Activated CD4-positive, CD25-positive, alpha-beta regulatory T cell treated with anti-CD3 and anti-CD28 coated beads, Interleukin-2, amount 50 U/mL, for 16 hours (primary cell): ENCODE results near the gene RAPGEF2.
"Not testable (repeated sequence)": the region's sequence is repeated elsewhere in the genome, so short reads cannot be mapped to it uniquely, and the experiment has no call there.

Experiments used
- DNase-seq: peaks from one replicate; pipeline ENCODE4 v3.0.0-alpha.2; 2020; ENCODE audit warnings: low read depth, low spot score

RAPGEF2 gene

DNA sequence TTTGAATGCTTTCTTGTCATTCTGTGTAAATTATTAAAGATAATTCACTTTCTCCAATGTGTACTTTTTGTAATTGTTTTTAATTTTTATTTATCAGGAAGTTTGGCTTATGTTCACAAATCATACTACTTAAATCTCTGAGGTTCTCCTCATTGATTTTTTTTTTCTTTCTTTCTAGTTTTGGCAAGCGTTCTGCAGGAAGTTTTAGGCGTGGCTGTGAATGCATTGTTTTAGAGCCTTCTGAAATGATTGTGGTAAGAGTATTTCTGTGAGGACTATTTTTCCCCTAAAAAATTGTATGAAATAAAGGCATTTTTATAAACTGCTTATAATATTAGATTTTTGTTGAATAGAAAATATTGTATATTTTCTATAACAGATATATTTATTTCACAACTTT, 135.8 kb downstream of the RAPGEF2 start:
- DNase-seq: no peak

DNA sequence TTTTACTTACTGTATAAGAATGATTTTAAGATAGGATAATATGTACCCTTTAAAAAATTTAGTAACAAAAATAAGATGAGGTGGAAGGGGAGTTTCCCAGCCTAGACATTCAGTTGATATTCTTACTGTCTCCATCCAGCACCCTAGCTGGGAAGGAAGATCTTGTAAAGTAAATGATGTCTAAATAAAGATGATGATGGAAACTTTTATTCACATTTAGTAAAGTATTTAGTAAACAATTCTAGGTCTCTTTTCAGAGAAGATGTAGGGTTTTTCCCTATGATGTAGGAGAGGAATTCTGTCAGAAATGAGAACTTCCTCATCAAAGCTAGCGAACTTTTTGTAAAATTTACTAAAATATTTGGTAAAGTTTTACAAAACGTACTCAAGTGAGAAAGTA, 136.8 kb downstream of the RAPGEF2 start:
- no peak for DNase-seq

DNA sequence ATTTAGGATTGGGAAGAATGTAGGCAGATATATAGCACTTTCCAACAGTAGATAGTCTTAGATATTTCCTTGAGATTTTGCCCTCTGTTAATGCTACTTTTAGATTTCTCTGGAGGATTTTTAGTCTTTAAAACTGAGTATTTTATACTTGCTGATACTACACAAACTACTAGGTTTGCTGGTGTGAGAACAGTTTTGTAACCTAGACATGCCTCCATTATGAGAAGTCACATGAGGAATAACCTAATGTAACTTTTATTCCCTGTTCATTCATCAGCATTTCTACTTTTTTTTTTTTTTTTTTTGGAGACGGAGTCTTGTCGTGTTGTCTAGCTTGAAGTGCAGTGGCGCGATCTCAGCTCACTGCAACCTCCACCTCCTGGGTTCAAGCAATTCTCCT, 137.2 kb downstream of the RAPGEF2 start:
- DNase-seq: no peak

DNA sequence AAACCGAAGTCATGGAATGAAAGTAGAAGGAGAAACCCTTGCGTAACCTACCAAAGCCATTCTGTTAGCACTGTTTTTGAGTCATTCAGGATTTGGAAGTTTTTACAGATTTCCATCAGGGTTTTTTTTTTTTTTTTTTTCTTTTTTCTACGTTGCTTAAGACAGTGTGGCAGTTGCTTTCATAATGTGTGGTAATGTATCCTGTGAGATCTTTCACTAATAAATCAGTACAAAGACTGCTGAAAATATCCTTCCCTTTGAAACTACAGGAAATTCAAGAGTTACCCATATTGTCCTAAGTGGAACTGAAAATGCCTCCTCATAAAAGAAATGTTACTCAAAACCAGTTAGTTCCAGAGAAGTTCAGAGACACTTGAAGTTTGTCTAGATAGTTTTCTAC, 137.8 kb downstream of the RAPGEF2 start:
- no peak for DNase-seq

DNA sequence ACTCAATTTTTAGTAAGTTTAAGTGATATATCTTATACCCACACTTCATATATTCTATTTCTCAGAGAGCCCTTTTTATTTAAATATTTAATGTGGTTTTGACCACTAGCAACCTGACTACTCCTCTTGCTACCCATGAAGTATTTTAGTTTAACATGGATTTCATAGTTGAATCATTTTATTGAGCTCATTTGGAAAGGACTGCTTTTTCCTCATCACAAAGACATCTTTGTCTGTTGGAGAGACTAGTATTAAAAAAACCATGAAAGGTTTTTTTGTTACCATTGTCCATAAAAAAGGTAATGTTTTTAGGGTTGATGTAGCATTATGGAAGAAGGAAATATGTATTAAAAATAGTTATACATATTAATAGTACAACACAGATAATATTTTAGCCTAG, 139.5 kb downstream of the RAPGEF2 start:
- DNase-seq: no peak

DNA sequence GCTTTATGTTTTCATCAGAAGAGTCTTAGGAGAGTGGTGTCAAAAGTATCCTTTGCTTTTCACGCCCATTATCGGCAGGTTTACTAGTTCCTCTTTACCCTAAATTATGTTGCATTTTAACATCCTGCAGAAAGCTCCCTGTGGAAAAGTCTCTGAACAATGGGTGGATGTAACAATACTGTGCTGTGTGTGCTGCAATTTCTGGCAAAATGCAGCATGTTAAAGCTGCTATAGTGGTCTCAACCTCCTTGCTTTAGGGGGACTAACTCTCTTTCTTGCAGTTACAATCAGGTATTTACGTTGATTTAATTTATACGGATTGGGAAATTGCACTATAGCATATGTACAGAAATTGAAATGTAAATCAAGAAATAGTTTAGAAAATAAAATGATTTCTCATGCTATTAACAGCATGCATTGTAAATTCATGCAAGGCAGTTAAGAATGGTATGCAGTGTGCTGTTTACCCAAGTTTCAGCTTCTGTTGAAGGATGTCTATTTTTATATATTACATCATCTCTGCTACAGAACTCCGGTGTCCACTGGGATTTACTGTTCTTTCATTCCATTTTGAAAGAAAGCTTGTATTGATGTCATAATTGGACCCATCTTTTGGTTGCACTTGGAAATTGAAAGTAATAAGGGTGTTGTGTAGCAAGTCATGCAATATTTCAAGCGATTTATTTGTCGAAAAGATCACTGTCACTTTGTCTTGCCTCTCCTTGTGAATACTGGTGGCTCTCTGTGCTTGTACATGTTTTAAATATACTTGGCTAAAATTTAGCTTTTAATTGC, 145.7 kb downstream of the RAPGEF2 start:
- DNase-seq: no peak

DNA sequence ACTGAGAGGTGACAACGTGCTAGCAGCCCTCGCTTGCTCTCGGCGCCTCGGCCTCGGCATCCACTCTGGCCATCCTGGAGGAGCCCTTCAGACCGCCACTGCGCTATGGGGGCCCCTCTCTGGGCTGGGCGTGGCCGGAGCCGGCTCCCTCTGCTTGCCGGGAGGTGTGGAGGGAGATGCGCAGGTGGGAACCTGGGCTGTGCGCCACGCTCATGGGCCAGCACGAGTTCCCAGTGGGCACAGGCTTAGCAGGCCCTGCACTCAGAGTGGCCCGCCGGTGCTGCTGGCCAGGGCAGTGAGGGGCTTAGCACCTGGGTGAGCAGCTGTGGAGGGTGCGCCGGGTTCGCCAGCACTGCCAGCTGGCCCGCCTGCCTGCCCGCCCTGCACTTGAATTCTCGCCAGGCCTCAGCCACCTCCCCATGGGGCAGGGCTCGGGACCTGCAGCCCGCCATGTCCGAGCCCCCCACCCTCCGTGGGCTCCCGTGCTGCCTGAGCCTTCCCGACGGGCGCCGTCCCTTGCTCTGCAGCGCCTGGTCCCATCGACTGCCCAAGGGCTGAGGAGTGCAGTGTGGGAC, 148.0 kb downstream of the RAPGEF2 start:
- no peak for DNase-seq

DNA sequence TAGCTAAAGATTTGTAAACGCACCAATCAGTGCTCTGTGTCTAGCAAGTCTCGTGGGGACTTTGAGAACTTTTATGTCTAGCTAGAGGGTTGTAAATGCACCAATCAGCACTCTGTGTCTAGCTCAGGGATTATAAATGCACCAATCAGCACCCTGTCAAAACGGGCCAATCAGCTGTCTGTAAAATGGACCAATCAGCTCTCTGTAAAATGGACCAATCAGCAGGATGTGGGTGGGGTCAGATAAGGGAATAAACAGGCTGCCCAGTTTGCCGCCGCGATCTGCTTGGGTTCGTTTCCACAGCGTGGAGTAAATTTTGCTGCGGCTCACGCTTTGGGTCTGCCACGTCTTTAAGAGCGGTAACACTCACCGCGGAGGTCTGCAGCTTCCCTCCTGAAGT, 148.7 kb downstream of the RAPGEF2 start:
- not testable (repeated sequence) for DNase-seq

DNA sequence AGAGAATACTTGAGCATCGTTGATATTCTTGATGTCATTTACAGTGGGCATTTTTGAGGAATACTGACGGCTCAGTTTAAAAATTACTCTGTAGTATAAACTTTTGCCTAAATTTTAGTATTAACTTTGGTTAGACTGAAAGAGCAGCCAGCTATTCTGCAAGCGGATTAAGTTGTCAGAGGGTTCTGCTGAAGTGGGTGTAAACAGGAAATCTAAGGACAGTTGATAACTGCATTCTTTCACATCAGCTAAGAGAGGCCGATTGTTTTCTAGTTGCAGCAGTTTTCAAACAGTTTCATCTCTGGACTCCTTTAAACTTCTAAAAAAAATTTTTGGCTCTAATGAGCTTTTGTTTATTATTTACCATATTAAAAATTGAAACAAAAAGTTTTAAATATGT, 149.6 kb downstream of the RAPGEF2 start:
- DNase-seq: no peak

DNA sequence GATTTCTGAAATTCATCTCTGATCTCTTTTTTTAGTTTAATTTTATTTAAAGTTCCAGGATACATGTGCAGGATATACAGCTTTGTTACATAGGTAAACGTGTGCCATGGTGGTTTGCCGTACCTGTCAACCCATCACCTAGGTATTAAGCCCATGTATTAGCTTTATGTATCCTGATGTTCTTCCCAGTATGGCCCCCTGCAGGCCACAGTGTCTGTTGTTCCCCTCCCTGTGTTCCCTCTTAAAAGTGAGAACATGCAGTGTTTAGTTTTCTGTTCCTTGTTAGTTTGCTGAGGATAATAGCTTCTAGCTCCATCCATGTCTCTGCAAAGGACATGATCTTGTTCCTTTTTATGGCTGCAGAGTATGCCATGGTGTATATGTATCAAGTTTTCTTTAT, 153.2 kb downstream of the RAPGEF2 start:
- no peak for DNase-seq

DNA sequence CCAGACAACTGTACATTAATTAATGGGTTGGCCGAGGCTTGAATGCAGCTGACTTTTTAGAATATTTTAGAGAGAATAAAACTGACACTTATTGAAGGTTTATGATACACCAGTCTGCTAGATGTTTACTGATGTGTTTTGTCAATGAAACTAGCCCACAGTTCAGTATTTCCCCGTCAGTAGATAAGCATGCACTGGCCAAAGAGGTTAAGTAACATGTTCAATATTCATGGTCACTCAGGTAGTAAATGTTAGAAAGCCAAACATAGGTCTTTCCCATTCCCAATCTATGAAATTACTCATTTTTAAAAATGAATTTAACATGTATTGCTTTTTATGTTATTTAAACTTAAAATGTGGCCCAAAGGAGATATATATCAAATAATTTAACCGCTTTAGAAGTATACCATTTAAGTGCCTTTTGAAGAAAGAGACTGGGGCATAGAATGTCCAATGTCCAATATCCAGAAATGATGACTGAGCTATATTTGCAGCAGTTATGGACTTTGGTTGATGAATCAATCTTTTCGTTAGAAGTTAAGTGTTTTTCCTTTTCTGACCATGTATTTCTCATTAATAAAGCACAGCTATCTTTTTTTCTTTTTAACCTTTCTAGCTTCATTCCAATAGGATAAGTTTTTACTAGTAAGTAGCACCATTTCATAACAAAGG, 156.1 kb downstream of the RAPGEF2 start:
- no peak for DNase-seq

DNA sequence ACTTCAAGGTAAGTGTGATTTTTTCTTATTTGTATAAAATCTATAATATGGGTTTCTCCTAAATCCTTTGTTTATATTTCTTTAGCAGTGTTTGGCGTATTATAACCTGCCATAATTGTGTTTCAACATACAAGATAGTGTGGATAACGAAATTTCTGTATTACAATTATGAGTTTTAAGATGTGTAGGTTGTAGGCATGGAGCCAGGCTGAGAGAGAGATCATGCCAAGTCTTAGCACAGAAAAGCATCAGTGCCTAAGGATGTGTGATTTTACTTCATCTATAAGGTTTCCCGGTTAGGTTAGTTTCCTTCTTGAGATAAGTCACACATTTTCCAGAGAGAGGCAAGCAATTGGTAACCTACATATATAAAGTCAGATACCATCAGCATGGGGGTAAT, 161.2 kb downstream of the RAPGEF2 start:
- no peak for DNase-seq

DNA sequence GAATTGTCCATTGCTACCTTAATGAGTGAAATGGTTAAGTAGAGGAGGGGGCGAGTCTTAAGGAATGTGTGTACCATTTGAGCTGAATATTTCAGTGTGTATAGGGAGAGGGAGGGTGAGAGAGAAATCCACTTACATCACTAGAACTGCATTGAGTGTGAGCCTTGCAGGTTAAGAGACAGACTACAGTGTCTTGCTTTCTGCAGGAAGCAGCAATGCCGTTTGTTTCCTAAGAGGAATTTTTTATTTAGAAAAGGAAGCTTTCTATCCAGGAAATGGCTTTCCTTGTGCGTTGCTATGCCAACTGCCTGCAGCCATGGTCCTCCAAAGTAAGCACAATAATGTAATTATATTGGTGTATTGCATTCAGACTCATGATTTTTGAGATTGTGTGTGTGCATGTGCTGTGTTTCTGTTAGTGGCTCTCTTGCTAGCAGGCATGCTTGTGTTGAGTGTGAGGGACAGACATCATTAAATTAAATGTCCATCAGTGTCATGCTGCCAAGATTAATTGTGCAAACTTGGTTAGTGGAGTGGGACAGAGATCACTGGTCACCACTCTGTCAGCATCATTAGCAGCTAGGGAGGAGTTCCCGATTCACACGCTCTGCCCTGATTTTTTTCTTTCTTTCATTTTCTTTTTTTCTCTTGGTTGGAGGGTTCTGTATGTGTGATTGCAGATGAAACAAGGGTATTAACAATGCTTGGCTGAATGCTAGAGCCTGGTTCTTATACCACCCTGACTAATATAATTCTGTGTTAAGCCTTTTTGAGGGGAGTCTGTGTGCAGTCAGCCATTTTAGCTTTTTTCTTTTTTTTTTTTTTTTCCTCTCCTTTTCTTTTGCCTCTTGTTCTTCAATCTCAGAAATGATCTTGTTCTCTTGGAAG, 164.3 kb downstream of the RAPGEF2 start:
- no peak for DNase-seq

DNA sequence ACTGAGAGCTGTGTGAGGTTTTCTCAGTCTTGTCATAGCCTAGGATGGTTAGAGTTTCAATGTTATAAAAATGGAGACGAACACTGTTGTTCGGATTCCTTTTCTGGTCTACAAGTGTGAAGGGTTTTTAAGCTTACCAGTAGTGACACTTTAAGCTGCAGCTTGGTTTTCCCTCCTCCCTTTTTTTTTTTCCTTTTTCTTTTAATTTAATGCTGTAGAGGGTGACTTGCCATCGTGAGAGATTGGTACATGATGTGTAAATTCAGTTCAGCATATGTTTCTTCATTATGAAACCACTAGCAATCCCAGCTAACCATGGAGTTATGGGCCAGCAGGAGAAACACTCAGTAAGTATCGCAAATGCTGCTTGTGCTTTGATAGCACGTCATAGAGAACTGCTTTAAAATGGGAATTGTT, 165.0 kb downstream of the RAPGEF2 start:
- DNase-seq: no peak

DNA sequence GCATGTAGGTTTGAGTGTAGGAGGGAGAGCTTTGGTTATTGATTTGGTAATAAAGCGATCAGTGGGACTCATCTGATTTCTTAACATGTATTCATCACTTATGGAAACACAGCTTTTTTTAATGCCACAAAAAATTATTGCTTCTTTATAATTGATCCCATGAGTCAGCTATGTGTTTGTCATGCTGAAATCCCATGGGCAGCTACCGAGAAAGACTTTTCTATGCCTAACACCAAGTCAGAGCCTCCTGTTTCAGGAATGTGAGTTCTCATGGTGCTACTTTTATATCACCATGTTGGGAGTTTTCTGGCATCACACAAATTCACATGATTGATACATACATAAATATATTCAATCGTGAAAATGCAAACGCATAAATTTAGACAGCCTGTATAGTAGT, 165.7 kb downstream of the RAPGEF2 start:
- DNase-seq: no peak

DNA sequence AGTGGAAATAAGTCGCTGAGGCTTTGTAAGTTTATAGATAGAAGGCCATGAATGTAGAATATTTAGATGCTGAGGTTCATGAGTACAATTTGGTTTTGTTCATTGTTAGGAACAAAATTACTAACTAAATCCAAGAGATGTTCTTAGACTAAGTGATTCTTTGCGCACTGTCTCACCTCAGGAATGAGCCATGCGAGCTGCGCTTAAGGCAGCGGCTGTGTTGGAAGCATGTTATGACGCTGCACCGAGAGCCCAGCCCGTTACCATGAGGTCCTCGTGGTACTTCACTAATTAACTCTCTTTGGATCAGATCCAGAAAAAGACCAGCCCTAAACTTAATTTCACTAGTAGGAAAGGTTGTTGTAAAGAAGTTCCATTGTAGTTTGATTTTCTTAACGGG, 166.2 kb downstream of the RAPGEF2 start:
- DNase-seq: no peak

DNA sequence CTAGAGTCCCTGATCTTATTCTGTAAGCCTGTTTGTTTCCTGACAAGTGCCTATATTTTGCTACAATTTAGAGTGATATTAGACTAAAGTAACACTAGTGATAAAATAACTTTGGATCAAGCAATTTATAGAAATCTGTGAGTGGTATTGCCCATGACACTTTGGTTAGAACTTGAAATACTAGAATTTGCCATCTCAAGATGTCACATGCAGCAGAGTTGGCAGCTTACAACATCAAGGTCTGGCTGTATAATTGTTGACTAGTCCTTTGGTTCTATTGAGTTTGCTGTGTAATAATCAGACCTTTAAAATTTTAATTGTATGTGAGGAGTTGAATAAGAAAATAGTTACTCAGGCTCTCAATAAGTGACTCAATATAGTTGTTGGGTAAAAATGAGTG, 167.1 kb downstream of the RAPGEF2 start:
- no peak for DNase-seq

DNA sequence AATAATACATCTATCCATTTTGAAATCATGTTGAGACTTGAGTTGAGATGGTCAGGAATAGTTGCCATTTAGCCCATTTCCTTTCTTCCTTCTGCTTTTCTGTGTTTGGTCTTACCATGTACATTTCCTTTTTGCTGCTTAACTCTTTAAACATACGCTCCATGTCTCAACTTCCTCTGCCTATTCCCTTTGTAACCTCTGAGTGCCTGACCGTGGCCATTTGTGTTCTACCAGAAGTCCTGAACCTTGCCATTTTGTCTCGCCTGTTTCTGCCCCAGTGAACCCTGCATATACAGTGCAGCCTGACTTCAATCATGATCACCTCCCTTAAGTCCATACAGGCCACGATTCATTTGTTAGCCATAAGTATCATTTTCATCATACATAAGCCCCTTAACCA, 169.0 kb downstream of the RAPGEF2 start:
- no peak for DNase-seq

DNA sequence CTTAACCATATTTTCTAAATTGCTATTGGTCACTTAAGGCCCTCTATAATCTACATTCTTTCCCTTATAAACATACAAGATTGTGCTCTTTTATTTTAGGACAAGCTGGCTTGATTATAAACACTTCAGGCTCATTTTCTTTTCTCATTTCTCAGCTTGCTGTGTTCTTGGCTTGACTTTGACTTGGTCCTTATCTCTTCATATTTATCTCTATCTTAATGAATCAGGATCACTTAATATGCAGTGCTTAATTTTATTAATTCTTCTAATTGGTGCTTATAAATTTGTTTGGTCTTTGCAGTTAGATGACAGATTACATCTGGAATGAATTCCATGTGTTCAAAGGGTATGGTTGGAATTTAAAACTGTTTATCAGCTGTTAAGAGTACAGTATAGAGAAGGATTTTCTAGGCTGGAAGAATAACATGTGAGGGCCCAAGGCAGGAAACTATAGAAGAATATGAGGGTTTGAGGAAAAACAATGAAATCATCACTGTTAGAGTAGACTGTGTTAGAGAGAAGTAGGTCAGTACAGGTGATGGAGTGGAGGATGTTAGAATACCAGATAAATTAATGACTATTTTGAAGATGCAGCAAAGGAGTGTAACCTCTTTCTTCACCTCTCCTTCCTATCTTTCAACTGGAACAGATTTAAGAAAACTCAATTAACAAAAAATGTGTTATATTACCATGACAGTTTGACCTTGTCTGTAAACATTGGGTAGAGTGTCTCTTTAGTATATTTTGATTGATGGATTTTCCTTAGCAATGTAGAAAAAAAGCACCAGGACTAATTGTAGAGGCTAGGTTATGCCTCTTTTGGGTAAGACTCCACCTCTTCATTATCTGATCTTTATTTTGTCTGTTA, 169.6 kb downstream of the RAPGEF2 start:
- DNase-seq: no peak

DNA sequence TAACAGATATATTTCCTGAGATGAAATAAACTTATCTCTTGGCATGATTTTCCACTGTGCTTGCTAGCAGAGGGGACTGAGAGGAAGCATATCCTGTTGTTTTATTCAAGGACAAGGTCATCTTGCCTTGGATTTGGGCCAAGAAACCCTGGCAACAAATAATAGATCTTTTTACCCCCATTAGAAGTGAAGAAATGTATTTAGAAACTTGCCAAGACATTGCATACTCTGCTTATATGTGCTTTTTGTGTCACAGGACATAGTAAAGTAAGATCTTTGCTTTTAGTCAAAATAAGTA, 170.2 kb downstream of the RAPGEF2 start:
- DNase-seq: no peak

DNA sequence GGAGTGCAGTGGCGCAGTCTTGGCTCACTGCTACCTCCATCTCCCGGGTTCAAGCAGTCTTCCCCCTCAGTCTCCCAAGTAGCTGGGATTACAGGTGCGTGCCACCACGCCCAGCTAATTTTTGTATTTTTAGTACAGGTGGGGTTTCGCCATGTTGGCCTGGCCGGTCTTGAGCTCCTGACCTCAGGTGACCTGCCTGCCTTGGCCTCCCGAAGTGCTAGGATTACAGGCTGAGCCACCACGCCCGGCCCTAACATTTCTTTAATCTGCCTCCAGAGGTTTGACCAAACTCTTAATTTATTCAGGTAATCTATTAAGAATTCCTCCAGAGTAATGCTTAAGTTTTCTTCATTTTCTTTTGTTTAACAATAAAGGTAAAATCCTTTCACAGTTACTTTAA, 171.0 kb downstream of the RAPGEF2 start:
- no peak for DNase-seq
